HG03039 (cell line): ENCODE data around the gene AMACR.
A peak's percentile ranks its signal among the peaks of the same experiment; 100 is the strongest.
"Not testable (repeated sequence)": the region's sequence is repeated elsewhere in the genome, so short reads cannot be mapped to it uniquely, and the experiment has no call there.

Experiments used
- ATAC-seq: cut with Tn5 transposase; IDR thresholded peaks from one replicate; pipeline ENCODE4 v1.9.1; 2021; ENCODE audit warnings: mild to moderate bottlenecking, moderate library complexity; ENCODE audit not compliant: unreplicated experiment

AMACR gene

DNA sequence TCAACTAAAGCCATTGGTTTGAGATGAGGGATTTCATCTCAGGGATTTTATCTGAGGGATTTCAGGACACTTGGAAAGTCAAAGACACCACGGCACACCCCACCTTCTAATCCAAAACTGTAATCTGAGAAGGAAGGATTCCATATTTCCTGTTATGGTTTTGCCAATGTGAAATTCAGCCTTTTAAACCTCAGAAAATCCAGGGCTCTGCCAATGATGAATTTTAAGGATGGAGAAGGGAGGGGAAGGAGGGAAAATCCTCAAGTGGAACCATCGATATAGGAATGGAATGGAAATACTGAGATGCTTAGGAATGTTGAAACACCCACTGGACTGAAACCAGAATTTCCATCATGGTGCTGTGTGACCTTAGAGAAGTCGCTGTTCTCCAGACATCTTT is 29.9 kb upstream of the AMACR start:
- ATAC-seq, result no peak

DNA sequence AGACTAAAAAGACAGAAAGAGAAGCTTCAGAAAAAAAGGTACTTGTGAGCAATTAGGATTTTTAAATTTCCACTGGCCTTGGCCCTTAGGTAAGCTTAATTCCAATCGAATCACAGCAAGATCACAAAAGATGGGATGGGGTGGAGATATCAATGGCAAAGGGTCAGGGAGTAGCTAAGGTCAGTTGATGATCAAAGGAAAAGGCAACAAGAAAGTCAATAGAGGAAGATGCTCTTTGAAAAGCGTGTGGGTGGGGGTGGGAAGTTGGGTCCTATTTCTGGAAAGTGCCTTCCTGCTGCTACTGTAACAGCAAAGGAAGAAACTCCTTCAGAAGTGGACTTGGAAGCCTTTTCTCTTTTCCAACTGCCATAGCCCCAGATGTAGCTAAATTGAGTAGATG is 27.9 kb upstream of the AMACR start:
- no peak for ATAC-seq

DNA sequence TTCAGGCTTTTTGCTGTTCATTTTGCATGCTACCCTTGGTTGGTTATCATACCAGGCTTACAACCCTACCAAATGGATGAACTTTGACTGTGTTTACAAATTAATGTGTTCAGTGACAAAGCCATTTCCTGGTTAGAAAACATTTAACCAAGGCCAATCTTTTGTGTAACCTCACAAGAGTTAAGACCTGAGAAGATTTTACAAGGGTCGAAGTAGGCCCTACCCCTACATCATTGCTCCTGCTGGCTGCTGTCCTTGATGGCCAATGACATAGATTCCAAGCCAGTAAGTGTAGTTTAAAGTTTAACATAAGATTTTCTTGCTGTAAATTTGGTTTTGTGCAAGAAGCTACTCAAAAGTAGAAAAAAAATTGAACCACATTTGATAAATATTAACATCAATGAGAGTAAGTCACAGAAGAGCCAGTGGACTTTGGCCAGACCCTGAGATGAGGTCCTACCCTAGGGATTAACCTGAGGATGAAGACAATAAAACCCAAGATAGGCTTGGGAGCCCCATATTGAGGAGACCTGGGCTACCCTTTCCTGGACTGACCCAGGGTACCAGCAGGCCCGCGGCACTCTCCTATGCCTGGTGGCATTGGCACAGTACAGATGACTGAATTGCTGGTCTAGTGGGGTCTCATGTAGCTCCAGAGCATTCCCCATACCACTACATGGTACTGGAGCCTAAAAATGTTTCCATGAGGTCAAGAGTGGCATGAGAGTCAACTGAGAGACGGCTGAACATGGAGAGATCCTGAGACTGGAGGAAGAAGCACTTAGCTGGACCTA is 26.9 kb upstream of the AMACR start:
- no peak for ATAC-seq

DNA sequence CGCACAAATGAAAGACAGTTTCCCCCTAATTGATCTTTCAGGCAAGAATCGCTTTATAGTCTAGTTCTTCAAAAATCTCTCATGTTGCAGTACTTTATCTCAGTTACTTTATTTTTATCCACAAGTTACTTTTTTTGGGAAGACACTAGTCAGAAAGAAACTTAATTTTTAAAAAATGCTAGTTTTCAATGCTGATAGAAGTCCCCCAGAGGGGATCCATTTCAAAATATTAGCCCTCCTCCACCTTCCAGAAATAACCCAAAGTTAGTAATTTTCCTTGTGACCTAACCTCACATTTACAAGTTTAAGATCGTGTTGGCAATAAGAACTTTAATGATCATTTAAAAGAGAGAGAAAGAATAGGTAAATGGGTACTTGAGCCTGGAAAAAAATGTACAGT is 24.1 kb upstream of the AMACR start:
- ATAC-seq, result no peak

DNA sequence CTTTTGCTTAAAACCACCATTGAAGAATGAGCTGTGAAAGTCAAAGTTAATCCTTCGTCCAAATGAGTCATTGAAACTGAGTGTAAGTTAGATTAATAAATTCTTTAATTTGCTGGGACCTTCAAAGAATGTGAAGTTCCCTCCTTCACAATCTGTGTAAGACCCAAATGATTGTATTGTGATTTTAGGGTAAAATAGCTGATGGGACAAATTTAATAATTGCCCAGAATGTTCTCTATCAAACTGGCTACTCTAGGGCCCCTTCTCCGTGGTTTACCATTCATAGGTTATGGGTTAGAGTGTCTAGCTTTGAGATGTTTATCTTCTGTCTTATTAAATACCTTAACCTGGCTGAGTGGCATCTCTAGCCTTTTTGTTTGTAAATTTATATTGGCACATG is 23.3 kb upstream of the AMACR start:
- no peak for ATAC-seq

DNA sequence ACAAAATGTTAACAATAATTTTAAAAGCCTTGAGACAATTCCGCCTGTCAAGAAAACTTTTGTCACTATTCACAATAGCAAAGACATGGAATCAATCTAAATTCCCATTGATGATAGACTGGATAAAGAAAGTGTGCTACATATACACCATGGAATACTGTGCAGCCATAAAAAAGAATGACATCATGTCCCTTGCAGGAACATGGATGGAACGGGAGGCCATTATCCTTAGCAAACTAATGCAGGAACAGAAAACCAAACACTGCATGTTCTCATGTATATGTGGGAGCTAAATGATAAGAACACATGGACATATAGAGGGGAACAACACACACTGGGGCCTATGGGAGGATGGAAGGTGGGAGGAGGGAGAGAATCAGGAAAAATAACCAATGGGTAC is 22.7 kb upstream of the AMACR start:
- not testable (repeated sequence) for ATAC-seq

DNA sequence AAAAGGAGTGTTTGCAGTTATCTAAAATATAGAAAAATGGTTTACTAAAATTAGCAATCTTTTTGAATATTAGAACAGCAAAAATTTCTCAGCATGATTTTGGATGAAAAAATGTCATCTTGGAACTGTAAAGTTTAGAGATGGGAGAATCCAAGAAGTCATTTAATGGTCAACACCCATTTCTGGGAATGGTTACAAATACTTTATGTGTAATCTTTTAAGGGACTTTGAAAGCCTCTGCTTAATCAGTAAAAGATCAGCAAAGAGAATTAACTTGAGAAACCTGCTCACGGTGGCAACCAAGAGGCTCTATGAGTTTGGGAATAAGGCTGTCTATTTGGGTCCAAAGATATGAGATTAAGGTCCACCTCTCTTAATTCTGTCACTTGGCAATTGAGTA is 22.2 kb upstream of the AMACR start:
- no peak for ATAC-seq

DNA sequence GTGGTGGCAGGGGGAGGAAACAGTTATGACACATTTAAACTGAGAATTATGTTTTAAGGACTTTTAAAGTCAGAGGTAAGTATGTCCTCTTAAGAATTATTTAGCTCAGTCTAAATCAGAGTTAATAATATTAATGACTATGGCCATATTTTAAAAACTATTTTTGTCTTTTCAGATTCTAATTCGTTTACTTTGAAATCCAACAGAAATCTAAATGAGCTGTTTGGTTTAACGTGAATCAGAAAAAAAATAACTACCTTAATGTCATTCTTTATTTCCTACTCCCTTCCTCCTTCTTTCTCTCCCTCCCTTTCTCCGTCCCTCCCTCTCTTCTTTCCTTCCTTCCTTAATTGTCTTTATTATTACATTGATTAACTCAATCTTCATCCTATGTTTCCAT is 20.5 kb upstream of the AMACR start:
- no peak for ATAC-seq

DNA sequence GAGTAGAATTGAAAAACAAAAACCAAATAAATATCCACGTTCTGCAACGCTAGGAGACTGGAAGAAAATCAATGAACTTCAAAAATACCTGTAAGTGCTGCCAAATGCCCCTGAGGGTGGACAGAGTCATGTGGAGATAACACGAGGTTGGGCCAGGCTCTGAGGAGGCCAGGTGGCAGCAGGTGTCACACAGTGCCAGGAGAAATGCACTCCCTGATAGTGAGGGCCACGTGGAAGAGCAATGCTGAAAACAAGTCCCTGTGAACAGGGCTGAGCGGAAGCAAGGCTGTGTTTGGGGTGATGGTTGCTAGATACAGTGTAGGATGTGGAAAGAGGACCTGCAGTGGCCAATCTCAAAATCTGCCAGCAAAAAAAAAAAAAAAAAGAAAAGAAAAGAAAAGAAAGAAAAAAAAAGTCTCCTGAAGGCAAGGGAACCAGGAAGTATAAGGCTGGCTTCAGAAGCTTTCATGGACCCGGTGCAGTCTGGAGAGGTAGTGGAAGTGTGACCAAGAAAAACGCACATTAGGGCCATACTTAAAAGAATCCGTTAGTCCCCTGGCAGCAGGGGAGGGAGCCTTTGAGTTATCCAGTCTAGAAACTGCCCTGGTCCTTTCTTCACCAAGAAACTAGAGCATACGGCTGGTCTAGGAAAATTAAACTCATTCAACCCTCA is 18.4 kb upstream of the AMACR start:
- no peak for ATAC-seq

DNA sequence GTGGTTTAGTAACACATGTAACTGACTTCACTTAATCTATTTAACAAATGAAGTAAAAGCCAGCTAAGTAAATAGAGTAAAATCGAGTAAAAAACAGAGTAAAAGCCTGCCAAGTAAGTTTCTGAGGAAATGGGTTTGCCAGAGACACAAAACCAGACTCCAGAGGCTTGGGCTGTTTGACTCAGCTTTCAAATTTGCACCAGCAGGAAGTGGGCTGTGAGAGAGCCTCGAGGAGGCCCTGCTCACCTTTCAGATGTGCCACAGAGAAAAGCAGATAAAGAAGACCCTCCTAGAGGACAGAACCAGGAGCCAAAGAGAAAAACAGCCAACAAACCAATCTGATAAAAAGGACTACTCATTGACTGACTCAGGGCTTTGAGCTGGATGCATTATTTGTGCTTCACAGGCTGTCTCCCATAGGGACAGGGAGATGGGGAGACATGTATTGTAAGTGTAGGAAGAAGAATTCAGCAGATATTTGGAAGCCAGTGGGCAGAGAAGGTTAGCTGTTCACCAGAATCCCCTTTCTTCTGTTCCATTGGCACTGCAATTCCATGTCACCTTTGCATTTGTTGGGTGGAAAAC is 14.4 kb upstream of the AMACR start:
- peak; percentile 79 for ATAC-seq

DNA sequence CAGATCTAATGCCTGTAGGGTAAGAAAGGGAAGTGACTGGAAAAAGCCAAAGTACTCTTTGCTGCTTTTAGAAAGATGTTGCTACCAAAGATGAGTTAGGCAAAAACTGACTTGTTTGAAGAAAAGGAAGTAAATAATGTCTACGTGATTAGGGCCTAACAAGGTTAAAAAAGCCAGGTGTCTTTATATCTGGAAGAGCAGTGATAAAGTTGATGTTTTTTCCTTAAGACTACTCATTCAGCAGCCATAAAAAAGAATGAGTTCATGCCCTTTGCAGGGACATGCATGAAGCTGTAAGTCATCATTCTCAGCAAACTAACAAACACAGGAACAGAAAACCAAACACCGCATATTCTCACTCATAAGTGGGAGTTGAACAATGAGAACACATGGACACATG is 13.5 kb upstream of the AMACR start:
- no peak for ATAC-seq

DNA sequence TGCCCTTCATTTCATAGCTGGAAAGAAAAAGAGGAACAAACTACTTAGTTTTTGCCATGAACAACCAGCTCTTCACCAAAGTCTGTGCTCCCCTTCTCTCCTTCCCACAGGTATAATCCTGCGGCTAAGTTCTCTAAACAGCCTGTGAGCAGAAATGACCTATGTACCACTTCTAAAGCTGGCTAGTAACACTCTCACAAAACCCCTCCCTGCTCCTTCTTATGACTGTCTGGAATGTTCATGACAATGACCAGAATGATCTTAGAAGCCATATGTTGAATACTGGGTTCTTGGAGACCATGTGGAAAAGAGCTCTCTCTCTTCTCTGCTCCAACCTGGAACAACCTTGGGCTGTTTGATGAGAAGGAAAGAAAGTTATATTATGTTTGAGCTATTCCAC is 12.9 kb upstream of the AMACR start:
- ATAC-seq, result no peak

DNA sequence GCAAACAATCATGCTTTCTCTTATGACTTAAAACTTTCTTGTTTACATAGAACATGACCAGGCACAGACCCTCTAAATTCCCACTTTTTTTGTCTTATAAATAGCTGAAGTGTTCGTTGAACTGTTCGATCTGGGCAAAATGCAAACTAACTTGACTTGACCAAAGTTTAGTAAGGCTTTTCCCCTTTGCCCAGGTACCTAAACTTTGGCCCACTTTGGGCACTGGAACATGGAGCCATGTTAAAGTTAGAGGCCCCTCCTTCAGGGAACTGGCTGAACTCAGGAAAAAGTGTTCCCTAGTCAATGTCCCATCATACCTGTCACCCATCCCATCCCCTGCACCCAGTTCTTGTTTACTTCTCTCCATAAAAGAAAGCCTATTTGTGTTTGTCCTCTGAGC is 9.4 kb upstream of the AMACR start:
- no peak for ATAC-seq

DNA sequence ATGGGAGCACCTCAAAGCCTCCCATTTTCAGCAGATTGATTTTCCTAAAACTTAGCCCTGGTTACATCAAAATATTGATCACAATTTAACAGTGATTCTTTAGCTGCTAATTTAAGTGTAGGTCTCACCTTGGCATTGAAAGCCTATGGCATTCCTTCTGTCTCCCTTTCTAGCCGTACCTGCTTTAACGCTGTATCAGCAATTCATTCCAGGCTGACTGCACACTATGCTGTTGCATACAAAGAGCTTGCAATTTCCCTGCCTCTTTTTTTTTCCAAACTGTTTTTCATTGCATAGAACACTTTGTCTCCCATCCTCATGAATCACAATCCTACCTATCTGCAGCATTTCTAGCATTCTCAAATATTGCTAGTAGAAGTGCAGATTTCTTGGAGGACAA is 8.9 kb upstream of the AMACR start:
- ATAC-seq, result no peak

DNA sequence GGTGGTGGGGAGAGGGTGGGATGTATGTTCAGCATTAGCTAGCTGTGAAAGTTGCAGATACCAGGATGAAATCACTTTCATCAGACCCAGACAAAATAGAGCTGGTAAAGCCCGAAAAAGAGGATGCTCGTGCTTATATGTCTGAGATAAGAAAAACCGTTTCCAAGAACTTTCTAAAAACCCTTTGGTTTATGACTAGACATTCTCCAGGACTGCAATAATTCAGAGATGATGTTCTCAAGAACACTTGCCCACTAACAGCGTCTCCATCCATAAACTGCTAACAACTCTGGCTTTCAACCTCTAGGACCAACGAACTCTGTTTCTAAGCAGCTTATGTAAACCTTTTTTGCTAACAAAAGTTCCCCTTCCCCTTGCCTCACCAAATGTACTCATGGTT is 8.4 kb upstream of the AMACR start:
- no peak for ATAC-seq

DNA sequence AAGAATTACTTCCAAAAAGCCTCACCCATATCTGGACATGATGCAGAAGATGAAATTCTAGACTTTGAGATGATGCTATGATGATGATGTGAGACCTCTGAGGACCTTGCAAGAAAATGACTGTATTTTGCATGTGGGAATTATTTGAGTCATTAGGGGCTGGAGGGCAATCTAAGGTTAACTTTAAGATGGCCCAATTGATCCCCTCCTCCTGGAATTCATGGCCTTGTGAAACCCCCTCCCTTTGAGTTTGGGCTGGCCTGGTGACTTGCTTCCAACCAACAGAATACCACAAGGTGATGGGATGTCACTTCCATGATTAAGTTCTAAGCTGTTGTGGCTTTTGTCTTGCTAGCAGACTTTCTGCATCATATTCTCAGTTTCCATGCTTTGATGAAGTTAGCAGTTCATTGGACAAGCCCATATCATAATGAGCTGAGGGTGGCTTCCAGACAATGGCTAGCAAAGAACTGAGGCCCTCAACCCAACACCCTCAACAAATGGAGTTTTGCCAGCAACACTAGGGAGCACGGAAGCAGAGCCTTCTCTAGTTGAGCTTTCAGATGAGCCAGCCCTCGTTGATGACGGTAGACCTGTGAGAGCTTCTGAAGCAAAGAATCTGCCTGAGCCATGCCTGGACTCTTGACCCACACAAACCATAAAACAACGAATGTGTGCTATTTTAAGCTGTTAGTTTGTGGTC is 7.4 kb upstream of the AMACR start:
- ATAC-seq, result no peak

DNA sequence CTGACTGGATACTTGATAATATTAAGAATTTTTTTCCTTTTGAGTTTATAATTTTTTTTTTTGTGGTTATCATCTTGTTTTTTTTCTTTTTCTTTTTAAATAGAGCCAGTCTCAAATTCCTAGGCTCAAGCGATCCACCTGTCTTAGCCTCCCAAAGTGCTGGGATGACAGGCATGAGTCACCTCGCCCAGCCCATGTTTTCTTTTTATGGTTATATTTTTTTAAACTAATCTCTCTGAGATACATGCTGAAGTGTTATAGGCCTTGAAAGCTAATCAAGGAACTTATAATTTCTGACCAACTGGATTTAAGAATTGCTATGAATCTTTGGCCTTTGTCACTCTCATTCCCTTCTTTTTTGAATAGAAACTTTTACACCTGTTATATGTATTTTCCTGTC is 6.8 kb upstream of the AMACR start:
- no peak for ATAC-seq

DNA sequence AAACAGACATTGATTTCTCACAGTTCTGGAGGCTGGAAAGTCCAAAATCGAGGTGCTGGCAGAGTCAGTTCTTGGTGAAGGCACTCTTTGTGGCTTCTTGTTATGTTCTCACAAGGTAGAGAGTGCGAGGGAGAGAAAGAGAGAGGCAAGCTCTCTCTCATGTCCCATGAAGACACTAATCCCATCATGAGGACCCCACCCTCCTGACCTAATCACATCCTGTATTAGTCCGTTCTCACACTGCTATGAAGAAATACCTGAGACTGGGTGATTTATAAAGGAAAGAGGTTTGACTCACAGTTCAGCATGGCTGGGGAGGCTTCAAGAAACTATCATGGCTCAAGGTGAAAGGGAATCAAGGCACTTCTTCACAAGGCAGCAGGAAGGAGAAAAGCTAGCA is 5.7 kb upstream of the AMACR start:
- ATAC-seq, result no peak

DNA sequence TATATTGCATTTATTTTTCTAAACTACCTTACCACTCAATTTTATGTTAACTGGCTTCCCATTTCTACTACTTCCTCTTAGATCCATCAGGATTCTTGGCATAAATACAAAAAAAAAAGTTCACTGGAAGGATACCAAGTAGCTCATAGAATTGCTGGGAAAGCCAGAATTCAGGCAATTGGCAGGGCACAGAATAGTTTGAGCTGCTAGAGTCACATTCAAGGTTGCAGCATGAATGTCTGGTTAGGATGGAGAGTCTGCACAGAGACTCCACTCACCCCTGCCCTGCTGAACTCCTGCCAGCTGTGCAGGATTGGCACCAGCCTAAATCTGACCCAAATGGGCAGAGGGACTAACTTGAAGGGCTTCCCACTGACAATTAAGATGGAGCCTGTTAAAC is 4.9 kb upstream of the AMACR start:
- ATAC-seq, result no peak

DNA sequence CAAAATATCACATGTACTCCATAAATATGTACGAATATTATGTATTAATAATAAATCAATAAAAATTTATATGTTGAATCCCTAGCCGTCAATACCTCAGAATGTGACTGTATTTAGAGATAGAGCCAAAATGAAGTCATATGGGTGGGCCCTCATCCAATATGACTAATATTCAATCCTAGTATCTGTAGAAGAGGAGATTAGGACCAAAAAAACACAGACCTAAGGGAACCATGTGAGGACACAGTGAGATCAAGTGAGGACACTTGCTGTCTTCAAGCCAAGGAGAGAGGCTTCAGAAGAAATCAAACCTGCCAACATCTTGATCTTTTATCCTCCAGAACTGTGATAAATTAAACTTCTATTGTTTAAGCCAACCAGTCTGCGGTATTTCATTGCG is 3.7 kb upstream of the AMACR start:
- no peak for ATAC-seq

DNA sequence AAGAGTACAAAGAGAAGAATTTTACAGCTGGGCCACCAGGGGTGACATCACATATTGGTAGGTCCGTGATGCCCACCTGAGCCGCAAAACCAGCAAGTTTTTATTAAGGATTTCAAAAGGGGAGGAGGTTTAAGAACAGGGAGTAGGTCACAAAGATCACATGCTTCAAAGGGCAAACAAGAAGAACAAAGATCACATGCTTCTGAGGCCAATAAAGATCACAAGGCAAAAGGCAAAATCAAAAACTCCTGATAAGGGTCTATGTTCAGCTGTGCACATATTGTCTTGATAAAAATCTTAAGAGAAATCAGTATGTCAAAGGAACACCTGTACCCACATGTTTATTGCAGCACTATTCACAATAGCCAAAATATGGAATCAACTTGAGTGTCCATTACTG is 2.3 kb upstream of the AMACR start:
- ATAC-seq, result not testable (repeated sequence)

DNA sequence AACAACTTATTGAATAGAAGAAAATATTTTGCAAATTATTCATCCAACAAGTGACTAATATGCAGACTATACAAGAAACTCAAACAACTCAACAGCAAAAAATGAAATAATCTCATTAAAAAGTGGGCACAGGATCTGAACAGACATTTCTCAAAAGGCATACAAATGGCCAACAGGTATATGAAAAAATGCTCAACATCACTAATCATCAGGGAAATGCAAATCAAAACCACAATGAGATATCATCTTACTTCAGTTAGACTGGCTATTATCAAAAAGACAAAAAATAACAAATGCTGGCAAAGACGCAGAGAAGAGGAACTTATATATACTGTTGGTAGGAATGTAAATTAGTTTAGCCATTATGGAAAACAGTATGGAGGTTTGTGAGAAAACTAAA is 1.8 kb upstream of the AMACR start:
- ATAC-seq, result no peak
